ENCODE results near the gene MYEF2.

Gene MYEF2

DNA sequence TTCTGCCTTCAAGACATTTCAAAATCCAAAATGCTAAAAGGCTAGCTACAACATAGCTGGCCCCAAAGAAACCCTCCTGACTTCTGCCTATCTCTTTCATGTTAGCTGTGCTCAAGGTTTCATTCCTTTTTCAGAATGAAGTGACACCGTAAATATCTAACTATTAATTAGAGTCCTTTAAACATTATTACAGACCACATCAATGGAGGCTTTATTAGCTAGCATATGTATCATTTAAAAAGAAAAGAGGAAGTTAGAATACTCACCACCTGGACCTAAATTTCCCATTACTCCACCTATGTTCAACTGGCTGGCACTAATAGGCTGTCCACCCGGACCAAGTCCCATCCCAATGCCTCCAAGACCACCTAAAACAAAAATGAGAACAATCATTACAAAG is 24.6 kb downstream of the MYEF2 start:
- DNase-seq (ENCODE audit: low read depth), result no peak
- H3K4me3 ChIP-seq (ENCODE audit: control insufficient read depth, low read depth, low read length), result no peak overlapping the region
- TF ChIP-seq, protein P1, sequence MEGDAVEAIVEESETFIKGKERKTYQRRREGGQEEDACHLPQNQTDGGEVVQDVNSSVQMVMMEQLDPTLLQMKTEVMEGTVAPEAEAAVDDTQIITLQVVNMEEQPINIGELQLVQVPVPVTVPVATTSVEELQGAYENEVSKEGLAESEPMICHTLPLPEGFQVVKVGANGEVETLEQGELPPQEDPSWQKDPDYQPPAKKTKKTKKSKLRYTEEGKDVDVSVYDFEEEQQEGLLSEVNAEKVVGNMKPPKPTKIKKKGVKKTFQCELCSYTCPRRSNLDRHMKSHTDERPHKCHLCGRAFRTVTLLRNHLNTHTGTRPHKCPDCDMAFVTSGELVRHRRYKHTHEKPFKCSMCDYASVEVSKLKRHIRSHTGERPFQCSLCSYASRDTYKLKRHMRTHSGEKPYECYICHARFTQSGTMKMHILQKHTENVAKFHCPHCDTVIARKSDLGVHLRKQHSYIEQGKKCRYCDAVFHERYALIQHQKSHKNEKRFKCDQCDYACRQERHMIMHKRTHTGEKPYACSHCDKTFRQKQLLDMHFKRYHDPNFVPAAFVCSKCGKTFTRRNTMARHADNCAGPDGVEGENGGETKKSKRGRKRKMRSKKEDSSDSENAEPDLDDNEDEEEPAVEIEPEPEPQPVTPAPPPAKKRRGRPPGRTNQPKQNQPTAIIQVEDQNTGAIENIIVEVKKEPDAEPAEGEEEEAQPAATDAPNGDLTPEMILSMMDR (conservative IDR thresholded peaks at IDR 0.05; ENCODE audit: control insufficient read depth, insufficient read depth, low read depth, low read length), result no peak

DNA sequence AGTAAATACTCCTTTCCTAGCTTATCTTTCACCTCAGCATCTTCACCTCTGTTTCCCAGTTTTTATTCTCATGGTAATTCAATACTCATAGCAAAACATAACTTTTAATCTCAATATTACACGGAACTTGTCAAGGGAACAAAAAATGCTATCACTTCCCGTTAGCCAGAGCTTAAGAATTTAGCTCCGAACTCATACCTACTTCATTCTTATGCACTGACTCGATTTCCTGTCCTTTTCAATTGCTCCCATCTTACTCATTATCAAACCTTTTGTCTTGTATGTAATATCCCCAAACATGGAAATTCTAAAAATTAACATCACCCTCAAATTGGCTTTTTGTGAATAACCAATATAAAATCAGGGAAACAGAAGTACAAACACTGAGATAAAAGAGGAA is 28.2 kb downstream of the MYEF2 start:
- H3K4me3 ChIP-seq (ENCODE audit: control insufficient read depth, low read depth, low read length), result no peak overlapping the region
- DNase-seq (ENCODE audit: low read depth), result peak; percentile 27
- TF ChIP-seq, protein P1 (conservative IDR thresholded peaks at IDR 0.05; ENCODE audit: control insufficient read depth, insufficient read depth, low read depth, low read length), result no peak

DNA sequence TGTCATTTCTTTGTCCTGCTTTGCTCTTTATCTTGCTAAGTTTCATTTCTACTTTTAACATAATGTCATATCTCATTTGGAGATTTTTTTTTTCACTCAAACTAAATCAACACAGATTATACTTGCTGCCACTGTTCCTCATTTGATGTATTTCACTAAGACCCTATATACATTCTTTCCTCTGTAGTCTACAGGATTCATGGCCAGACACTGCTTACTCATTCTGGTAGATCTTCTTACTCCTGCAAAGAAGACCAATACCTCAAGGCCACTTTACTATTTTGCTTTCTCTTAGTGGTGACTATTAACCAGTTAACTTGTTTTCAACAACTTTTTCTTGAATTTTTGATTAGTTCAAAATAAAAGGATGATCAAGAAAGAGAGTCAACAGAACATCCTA is 30.7 kb downstream of the MYEF2 start:
- no peak for DNase-seq (ENCODE audit: low read depth)
- no peak overlapping the region for H3K4me3 ChIP-seq (ENCODE audit: control insufficient read depth, low read depth, low read length)
- TF ChIP-seq, protein P1 (conservative IDR thresholded peaks at IDR 0.05; ENCODE audit: control insufficient read depth, insufficient read depth, low read depth, low read length), result no peak

DNA sequence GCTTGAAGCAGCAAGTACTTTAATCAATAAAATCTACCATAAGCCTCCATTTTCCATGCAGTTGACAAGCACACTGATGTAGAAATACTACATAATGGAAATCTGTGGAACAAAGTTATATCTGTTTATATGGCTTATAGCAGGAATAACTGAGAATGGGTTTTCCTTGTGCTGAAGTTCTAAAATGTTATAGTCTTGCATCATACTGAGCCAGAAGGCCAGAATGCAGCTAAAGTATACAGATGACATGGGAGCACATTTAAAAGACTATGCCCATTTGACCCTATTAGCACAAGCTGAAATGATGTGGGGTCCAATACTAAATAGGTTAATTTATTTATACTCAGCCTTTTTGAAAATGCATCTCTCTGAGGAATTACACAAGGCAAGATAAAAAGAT is 32.2 kb downstream of the MYEF2 start:
- no peak overlapping the region for H3K4me3 ChIP-seq (ENCODE audit: control insufficient read depth, low read depth, low read length)
- TF ChIP-seq, protein P1 (conservative IDR thresholded peaks at IDR 0.05; ENCODE audit: control insufficient read depth, insufficient read depth, low read depth, low read length), result no peak
- DNase-seq (ENCODE audit: low read depth), result no peak

DNA sequence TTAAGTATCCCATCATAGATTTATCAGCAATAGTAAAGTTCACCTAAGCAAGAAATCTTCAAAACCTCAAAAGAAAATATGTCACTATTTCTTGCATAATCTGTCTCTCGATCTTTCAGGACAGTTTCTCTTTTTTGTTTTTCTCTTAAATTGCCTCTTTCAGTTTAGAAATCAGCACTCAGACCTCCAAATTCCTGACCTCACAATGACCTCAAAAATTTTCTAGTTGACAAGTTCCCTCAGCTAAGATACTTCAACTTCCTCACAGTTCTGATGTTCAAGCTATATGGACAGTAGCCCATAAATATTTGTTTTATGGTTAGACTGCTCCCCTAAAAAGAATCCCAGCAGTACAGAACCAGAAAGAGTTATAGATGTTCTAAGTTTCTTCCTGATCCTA is 33.2 kb downstream of the MYEF2 start:
- TF ChIP-seq, protein P1 (conservative IDR thresholded peaks at IDR 0.05; ENCODE audit: control insufficient read depth, insufficient read depth, low read depth, low read length), result no peak
- H3K4me3 ChIP-seq (ENCODE audit: control insufficient read depth, low read depth, low read length), result no peak overlapping the region
- DNase-seq (ENCODE audit: low read depth), result no peak

DNA sequence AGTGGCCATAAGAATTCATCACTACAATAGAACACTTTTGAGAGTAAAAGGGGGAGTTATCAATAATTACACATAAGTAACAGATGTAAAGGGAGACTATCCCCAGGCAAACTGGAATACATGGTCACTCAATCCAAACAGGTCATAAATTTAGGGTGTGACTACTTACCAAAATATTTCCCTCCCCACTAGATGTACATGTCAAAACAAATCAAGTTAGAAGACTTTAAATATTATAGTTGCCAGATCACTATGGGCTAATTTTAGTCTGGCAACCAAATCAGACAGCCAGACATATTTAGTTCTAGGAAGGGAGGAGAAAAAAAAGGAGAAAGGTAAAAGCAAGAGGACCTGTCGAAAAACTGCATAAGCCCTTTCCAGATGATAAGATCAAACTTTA is 34.2 kb downstream of the MYEF2 start:
- H3K4me3 ChIP-seq (ENCODE audit: control insufficient read depth, low read depth, low read length), result no peak overlapping the region
- TF ChIP-seq, protein P1 (conservative IDR thresholded peaks at IDR 0.05; ENCODE audit: control insufficient read depth, insufficient read depth, low read depth, low read length), result no peak
- peak; percentile 15 for DNase-seq (ENCODE audit: low read depth)

DNA sequence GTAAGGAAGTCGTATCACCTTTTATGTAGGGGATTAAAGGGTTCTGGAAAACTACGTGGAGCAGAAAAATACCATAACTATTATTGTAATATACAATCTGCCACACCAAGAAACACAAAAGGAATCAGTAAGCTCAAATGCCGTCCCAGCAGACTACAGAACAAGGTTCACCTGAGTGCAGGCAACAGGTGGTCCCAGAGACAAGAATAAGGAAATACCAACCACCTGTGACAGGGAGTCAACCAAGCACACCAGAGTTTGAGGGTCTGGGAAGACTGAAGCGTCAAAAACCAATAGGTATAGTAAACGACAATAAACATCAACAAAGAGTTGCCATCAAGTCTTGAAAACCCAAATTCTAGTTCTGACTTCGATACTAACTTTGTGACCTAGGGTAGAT is 45.2 kb downstream of the MYEF2 start:
- no peak overlapping the region for H3K4me3 ChIP-seq (ENCODE audit: control insufficient read depth, low read depth, low read length)
- no peak for DNase-seq (ENCODE audit: low read depth)
- TF ChIP-seq, protein P1 (conservative IDR thresholded peaks at IDR 0.05; ENCODE audit: control insufficient read depth, insufficient read depth, low read depth, low read length), result no peak
